H1 (cell line): ENCODE data around the gene SPSB3. TPM values are rescaled to one million over a fixed set of nuclear protein-coding genes. Genes with fewer than 3 reads are reported as not detected.

Source experiments
- CTCF ChIA-PET: fragments of 300-600 bp; sonication (Branson Sonifier 250); formaldehyde crosslinking; loops from one replicate; lab custom pipeline; 2021; ENCODE audit not compliant: partially characterized antibody; lab: Charles Lee
- POLR2A ChIA-PET: fragments of 300-600 bp; sonication (Branson Sonifier 250); formaldehyde crosslinking; loops from one replicate; lab custom pipeline; 2021; ENCODE audit warnings: inconsistent platforms; ENCODE audit not compliant: partially characterized antibody; lab: Charles Lee
- DNase-seq, 2 experiments: peaks; one replicate each; pipeline versions ENCODE4 v3.0.0 to v3.0.0-alpha.2; 2010 to 2022; ENCODE audit warnings: low spot score in 2 of 2, low read depth in 1 of 2, mixed read lengths in 1 of 2
- FAIRE-seq: peaks from 2 replicates; lab custom pipeline; 2011; peaks lifted over from hg19 to GRCh38; lab: Jason Lieb, UNC
- H2AFZ ChIP-seq: 2 replicates; pipeline ENCODE4 v1.8.1; 2012; ENCODE audit warnings: low read length, inconsistent platforms
- H2AK5ac ChIP-seq: 2 replicates; pipeline ENCODE4 v1.6.1; 2013; ENCODE audit warnings: low read depth, low read length
- H2BK120ac ChIP-seq: replicated peaks from 2 replicates; pipeline ENCODE3; 2013; ENCODE audit warnings: low read depth, low read length, inconsistent platforms
- H2BK12ac ChIP-seq: 2 replicates; pipeline ENCODE4 v1.6.1; 2013; ENCODE audit warnings: low read depth, low read length
- H2BK15ac ChIP-seq: 2 replicates; pipeline ENCODE4 v1.6.1; 2013; ENCODE audit warnings: low read length
- H2BK20ac ChIP-seq: 2 replicates; pipeline ENCODE4 v1.6.1; 2013; ENCODE audit warnings: low read length
- H2BK5ac ChIP-seq: 2 replicates; pipeline ENCODE4 v1.6.1; 2013; ENCODE audit warnings: low read depth, low read length
- H3K14ac ChIP-seq: 2 replicates; pipeline ENCODE4 v1.6.1; 2013; ENCODE audit warnings: inconsistent platforms; ENCODE audit not compliant: insufficient read length
- H3K18ac ChIP-seq: 2 replicates; pipeline ENCODE4 v1.6.1; 2013; ENCODE audit warnings: low read length; ENCODE audit errors: extremely low read depth
- H3K23ac ChIP-seq: 2 replicates; pipeline ENCODE4 v1.6.1; 2013; ENCODE audit warnings: inconsistent platforms; ENCODE audit not compliant: insufficient read length
- H3K23me2 ChIP-seq: 2 replicates; pipeline ENCODE4 v1.6.1; 2013; ENCODE audit warnings: low read depth, low read length
- H3K27ac ChIP-seq: 2 replicates; pipeline ENCODE4 v1.6.1; 2011; ENCODE audit warnings: low read depth, low read length, inconsistent platforms
- H3K27me3 ChIP-seq, 4 experiments: replicated peaks in 1 of 4; 1 replicate in 1 of 4; 2 replicates in 3 of 4; pipeline versions ENCODE4 v1.6.1 to v1.8.1; 2011 to 2013; ENCODE audit warnings: low read length in 3 of 4, mild to moderate bottlenecking in 3 of 4, inconsistent platforms in 2 of 4, mixed read lengths in 2 of 4, moderate library complexity in 1 of 4; ENCODE audit not compliant: control insufficient read depth in 3 of 4, insufficient read depth in 3 of 4; ENCODE audit errors: extremely low read depth in 1 of 4
- H3K36me3 ChIP-seq, 4 experiments: 2 replicates each; pipeline versions ENCODE4 v1.6.1 to v1.8.1; 2011 to 2013; ENCODE audit warnings: mild to moderate bottlenecking in 4 of 4, low read length in 3 of 4, moderate library complexity in 2 of 4, control low read depth in 1 of 4, inconsistent platforms in 1 of 4; ENCODE audit not compliant: insufficient read depth in 4 of 4, control insufficient read depth in 2 of 4
- H3K4ac ChIP-seq: replicated peaks from 2 replicates; pipeline ENCODE3; 2013; ENCODE audit warnings: low read length, low read depth, mixed read lengths, inconsistent platforms; ENCODE audit not compliant: insufficient read length
- H3K4me1 ChIP-seq, 4 experiments: replicated peaks in 1 of 4; 1 replicate in 1 of 4; 2 replicates in 3 of 4; pipeline versions ENCODE4 v1.6.1 to v1.8.1; 2011 to 2013; ENCODE audit warnings: low read length in 3 of 4, inconsistent platforms in 2 of 4, mixed read lengths in 1 of 4; ENCODE audit not compliant: insufficient read depth in 4 of 4, control insufficient read depth in 3 of 4
- H3K4me2 ChIP-seq, 2 experiments: 2 replicates each; pipeline versions ENCODE4 v1.6.1 to v1.8.1; 2011 to 2013; ENCODE audit warnings: low read depth in 2 of 2, low read length in 2 of 2, control low read depth in 1 of 2, inconsistent platforms in 1 of 2, mild to moderate bottlenecking in 1 of 2; ENCODE audit not compliant: insufficient read depth in 1 of 2
- H3K4me3 ChIP-seq, 4 experiments: fragments of 200-600, 300-600 bp in 1 of 4; sonication (generic), shearing (Covaris generic), sonication (Bioruptor Twin) in 1 of 4; 2 replicates each; pipeline versions ENCODE4 v1.5.1 to v1.8.1; 2011 to 2016; ENCODE audit warnings: low read length in 4 of 4, low read depth in 3 of 4, control low read depth in 2 of 4, inconsistent platforms in 2 of 4, mild to moderate bottlenecking in 2 of 4, mixed read lengths in 1 of 4, moderate library complexity in 1 of 4; ENCODE audit not compliant: insufficient read depth in 2 of 4; ENCODE audit errors: extremely low read depth in 1 of 4
- H3K56ac ChIP-seq: replicated peaks from 2 replicates; pipeline ENCODE3; 2013; ENCODE audit warnings: low read depth, mild to moderate bottlenecking, mixed read lengths, low read length, inconsistent platforms; ENCODE audit not compliant: insufficient read length
- H3K79me1 ChIP-seq: 2 replicates; pipeline ENCODE4 v1.6.1; 2013; ENCODE audit warnings: low read depth, low read length, control low read depth
- H3K79me2 ChIP-seq, 2 experiments: 2 replicates each; pipeline versions ENCODE4 v1.6.1 to v1.8.1; 2012 to 2013; ENCODE audit warnings: low read length in 2 of 2, mild to moderate bottlenecking in 2 of 2, inconsistent platforms in 1 of 2; ENCODE audit not compliant: insufficient read depth in 2 of 2, control insufficient read depth in 1 of 2
- H3K9ac ChIP-seq, 4 experiments: replicated peaks in 1 of 4; 1 replicate in 1 of 4; 2 replicates in 3 of 4; pipeline versions ENCODE4 v1.6.1 to v1.8.1; 2011 to 2013; ENCODE audit warnings: low read depth in 3 of 4, low read length in 3 of 4, control low read depth in 2 of 4, mild to moderate bottlenecking in 2 of 4, moderate library complexity in 2 of 4, inconsistent platforms in 1 of 4; ENCODE audit errors: extremely low read depth in 1 of 4
- H3K9me3 ChIP-seq, 2 experiments: 2 replicates each; pipeline versions ENCODE4 v1.6.1 to v1.8.1; 2012 to 2013; ENCODE audit warnings: mild to moderate bottlenecking in 2 of 2, moderate library complexity in 2 of 2, control low read depth in 1 of 2, inconsistent platforms in 1 of 2, low read depth in 1 of 2, low read length in 1 of 2, mixed read lengths in 1 of 2; ENCODE audit not compliant: insufficient read depth in 2 of 2
- H4K20me1 ChIP-seq, 2 experiments: replicated peaks in 1 of 2; 2 replicates each; pipeline versions ENCODE3 to v1.8.1; 2011 to 2013; ENCODE audit warnings: inconsistent platforms in 2 of 2, low read length in 2 of 2, mild to moderate bottlenecking in 1 of 2; ENCODE audit not compliant: insufficient read depth in 2 of 2, control insufficient read depth in 1 of 2
- H4K5ac ChIP-seq: 2 replicates; pipeline ENCODE4 v1.6.1; 2013; ENCODE audit warnings: low read length, low read depth, mixed read lengths, inconsistent platforms; ENCODE audit not compliant: insufficient read length
- H4K8ac ChIP-seq: 2 replicates; pipeline ENCODE4 v1.8.0; 2013; ENCODE audit warnings: mild to moderate bottlenecking, moderate library complexity, low read length, inconsistent platforms; ENCODE audit not compliant: insufficient read depth; ENCODE audit errors: extremely low read depth
- H4K91ac ChIP-seq: replicated peaks from 2 replicates; pipeline ENCODE3; 2013; ENCODE audit warnings: low read length, mixed read lengths, inconsistent platforms; ENCODE audit not compliant: insufficient read length
- NANOG ChIP-seq: IDR thresholded peaks from 2 replicates; pipeline ENCODE4 v1.6.1; 2011; ENCODE audit warnings: low read length, low read depth, mild to moderate bottlenecking, inconsistent platforms; ENCODE audit not compliant: insufficient read depth, poor library complexity, severe bottlenecking
- SIRT6 ChIP-seq: IDR thresholded peaks from one replicate; pipeline ENCODE4 v1.7.1; 2012; ENCODE audit warnings: low read length, inconsistent platforms
- WGBS, 2 experiments: shearing (Covaris generic) in 1 of 2; methylation state at CpG; one replicate each; pipeline versions ENCODE4 v1.1.6 to v1.1.7; 2013 to 2015; ENCODE audit warnings: low lambda C conversion rate in 2 of 2, mixed read lengths in 2 of 2, inconsistent platforms in 1 of 2, low coverage in 1 of 2, missing lambda C conversion rate in 1 of 2; ENCODE audit not compliant: insufficient replicate concordance in 2 of 2, insufficient coverage in 1 of 2, insufficient read length in 1 of 2; ENCODE audit errors: extremely low coverage in 1 of 2, missing lambda C conversion rate in 1 of 2; 5-methylcytosine and 5-hydroxymethylcytosine counted together
- polyA plus RNA-seq, 7 experiments: library from polyadenylated mRNA; depleted of rRNA in 3 of 7; stranded (reverse) in 5 of 7; unstranded in 2 of 7; fragments of >200 nt in 5 of 7; fragments of 200-250 nt in 2 of 7; gene quantifications; 1 replicate in 5 of 7; 2 replicates in 1 of 7; 4 replicates in 1 of 7; pipeline versions ENCODE4 v1.2.1 to v1.2.3, GENCODE V29; 2011 to 2013; ENCODE audit warnings: missing spikeins in 2 of 7, mixed read lengths in 2 of 7
- total RNA-seq: library from RNA; stranded (reverse); fragmentation: NEBNext Ultra II Directional; extraction: Animal tissue kit (Norgen Biotek cat#: 25700); gene quantifications from 2 replicates; pipeline ENCODE4 v1.2.1, GENCODE V29; 2021

Gene SPSB3
- total and polyA plus RNA-seq, 2 of the 8 experiments (the other 6 are each of a cell fraction or from before 2014, with no cell fraction given): 22.5 to 37.8 TPM

DNA sequence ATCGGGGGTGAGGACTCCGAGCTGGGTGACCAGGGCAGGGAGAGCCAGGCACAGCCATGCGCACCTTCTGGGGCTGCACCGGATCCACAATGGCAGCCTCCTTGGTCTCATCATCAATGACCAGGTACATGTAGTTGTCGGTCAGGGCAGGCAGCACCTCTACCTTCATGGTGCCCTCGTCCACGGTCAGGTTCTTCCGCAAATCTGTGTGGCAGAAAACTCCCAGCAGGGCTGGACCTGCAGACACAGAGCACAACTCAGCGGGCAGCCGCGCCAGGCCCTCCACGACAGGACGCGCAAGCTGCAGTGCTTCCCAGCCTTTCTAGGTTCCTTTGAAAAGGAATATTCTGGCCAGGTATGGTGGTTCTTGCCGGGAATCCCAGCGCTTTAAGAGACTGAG is 40.4 kb upstream of the SPSB3 start:
- Histone ChIP-seq H3K79me1 (peaks cover 7% of the 10 kb centered on the region; the same call in 1 of the 2 replicates), H2AK5ac (no peak overlapping the region), H2BK20ac (no peak overlapping the region), H4K8ac (no peak overlapping the region), H3K14ac (no peak overlapping the region), H3K27me3 (peaks cover 0 to 5% (median 0%) of the 10 kb centered on the region in 4 experiments; a peak in 3 of 7 replicates), H3K9ac (no peak overlapping the region), H3K27ac (no peak overlapping the region), H3K4me3 (no peak overlapping the region), H3K23ac (no peak overlapping the region), H2BK15ac (no peak overlapping the region), H3K56ac (no peak overlapping the region), H2BK5ac (no peak overlapping the region), H3K79me2 (peaks cover 0 to 7% of the 10 kb centered on the region in 2 experiments; a peak in 2 of 4 replicates), H3K4me1 (peaks cover 0 to 10% (median 3%) of the 10 kb centered on the region in 4 experiments; a peak in 5 of 7 replicates), H3K9me3 (no peaks in the 10 kb centered on the region), H3K4ac (no peak overlapping the region), H4K91ac (no peak overlapping the region), H2BK12ac (no peak overlapping the region), H3K23me2 (peaks cover 3% of the 10 kb centered on the region; the same call in 1 of the 2 replicates), H4K5ac (no peak overlapping the region), H2BK120ac (no peak overlapping the region), H3K36me3 (peaks cover 0 to 2% (median 0%) of the 10 kb centered on the region in 4 experiments; a peak in 2 of 8 replicates), H3K18ac (no peak overlapping the region), H4K20me1 (peaks cover 4 to 12% of the 10 kb centered on the region in 2 experiments), H2AFZ (no peak overlapping the region), H3K4me2 (no peak overlapping the region)
- POLR2A ChIA-PET: interaction anchor here (1.6 to 1.8 kb wide), 2 partner anchors 20 to 52 kb away, joined by 4 read pairs; no protein-coding TSS in a partner anchor
- 84% methylated on average over 15 of the region's 16 CpGs; no CpG with 5 or more reads in 1 of the 2 experiments for WGBS, 2 experiments
- FAIRE-seq (no peak), DNase-seq (no peak)
- CTCF ChIA-PET: interaction anchor here (1.1 to 2.2 kb wide), 5 partner anchors 26 to 117 kb away, joined by 3 to 11 read pairs (median 4); partner anchors contain the start of gene MAPK8IP3
- TF ChIP-seq NANOG (no peak), SIRT6 (no peak)
